Sigmoid colon (tissue), 4 donors: Measurements from ENCODE around the gene ZKSCAN3.

Experiments used
- EP300 ChIP-seq, 4 donors: sonication (generic); formaldehyde crosslinking; IDR thresholded peaks; one replicate each; pipeline ENCODE4 v1.6.1; 2017; ENCODE audit warnings: antibody characterized with exemption in 4 of 4
- POLR2A ChIP-seq, 2 donors: fragments of 450-650 bp; IDR thresholded peaks; one replicate each; pipeline ENCODE4 v1.6.1; 2016; ENCODE audit warnings: antibody characterized with exemption in 2 of 2, mild to moderate bottlenecking in 2 of 2, moderate library complexity in 2 of 2
- TF ChIP-seq, protein P1 (sequence below), 4 experiments: fragments of 450-650 bp in 3 of 4; fragments of 200-600 bp in 1 of 4; IDR thresholded peaks; one replicate each; pipeline ENCODE4 v1.5.1; 2016 to 2019; ENCODE audit warnings: antibody characterized with exemption in 4 of 4, mild to moderate bottlenecking in 3 of 4, moderate library complexity in 2 of 4

DNA sequence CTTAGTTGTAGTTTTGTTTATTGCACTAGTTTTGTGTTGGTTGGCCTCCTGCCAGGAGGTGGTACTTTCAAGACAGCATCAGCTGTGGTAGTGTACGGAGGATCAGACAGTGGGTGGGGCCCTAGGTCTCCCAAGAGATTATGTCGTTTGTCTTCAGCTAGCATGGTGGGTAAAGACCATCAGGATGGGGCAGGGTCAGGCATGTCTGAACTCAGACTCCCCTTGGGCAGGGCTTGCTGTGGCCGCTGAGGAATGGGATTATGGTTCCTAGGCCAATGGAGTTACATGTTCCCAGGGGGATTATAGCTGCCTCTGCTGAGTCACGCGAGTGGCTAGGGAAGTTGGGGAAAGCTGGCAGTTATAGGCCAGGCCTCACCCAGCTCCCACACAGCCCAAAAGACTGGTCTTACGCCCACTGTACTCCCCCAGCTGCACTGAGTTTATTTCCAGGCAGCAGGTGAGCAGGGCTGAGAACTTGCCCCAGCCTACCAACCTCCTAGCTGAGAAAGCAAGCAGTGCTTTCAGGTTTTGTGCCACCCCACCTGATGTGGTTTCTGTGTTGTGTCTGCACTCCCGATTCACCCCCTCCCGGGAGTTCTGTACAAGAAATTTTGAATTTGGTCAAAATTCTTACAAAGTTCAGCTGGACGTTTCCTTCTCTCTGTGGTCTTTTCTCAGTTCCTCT lies 38.5 kb upstream of the ZKSCAN3 start:
- TF ChIP-seq EP300 (IDR thresholded peaks at IDR 0.05): no peak
- TF ChIP-seq POLR2A (IDR thresholded peaks at IDR 0.05): no peak
- TF ChIP-seq, protein P1, sequence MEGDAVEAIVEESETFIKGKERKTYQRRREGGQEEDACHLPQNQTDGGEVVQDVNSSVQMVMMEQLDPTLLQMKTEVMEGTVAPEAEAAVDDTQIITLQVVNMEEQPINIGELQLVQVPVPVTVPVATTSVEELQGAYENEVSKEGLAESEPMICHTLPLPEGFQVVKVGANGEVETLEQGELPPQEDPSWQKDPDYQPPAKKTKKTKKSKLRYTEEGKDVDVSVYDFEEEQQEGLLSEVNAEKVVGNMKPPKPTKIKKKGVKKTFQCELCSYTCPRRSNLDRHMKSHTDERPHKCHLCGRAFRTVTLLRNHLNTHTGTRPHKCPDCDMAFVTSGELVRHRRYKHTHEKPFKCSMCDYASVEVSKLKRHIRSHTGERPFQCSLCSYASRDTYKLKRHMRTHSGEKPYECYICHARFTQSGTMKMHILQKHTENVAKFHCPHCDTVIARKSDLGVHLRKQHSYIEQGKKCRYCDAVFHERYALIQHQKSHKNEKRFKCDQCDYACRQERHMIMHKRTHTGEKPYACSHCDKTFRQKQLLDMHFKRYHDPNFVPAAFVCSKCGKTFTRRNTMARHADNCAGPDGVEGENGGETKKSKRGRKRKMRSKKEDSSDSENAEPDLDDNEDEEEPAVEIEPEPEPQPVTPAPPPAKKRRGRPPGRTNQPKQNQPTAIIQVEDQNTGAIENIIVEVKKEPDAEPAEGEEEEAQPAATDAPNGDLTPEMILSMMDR (IDR thresholded peaks at IDR 0.05): no peak
